Fibroblast of the aortic adventitia (primary cell): ENCODE data around the gene ATP6V0D1. TPM values are rescaled to one million over a fixed set of nuclear protein-coding genes. Genes with fewer than 3 reads are reported as not detected.

Source experiments
- DNase-seq: peaks from one replicate; pipeline ENCODE4 v3.0.0-alpha.2; 2010; ENCODE audit warnings: low read depth
- H3K4me3 ChIP-seq: 2 replicates; pipeline ENCODE4 v1.5.1; 2011; ENCODE audit warnings: low read depth, mild to moderate bottlenecking, control low read depth, low read length, moderate library complexity
- CTCF ChIP-seq: IDR thresholded peaks from 2 replicates; pipeline ENCODE4 v1.5.1; 2011; ENCODE audit warnings: mild to moderate bottlenecking, low read length, control low read depth, inconsistent platforms; ENCODE audit not compliant: insufficient read depth
- total RNA-seq: library from RNA; depleted of rRNA; stranded (reverse); fragments of >200 nt; gene quantifications from 2 replicates; pipeline ENCODE4 v1.2.3, GENCODE V29; 2012; ENCODE audit warnings: low replicate concordance

Gene ATP6V0D1
- total RNA-seq, 1 donor, result 114 TPM

DNA sequence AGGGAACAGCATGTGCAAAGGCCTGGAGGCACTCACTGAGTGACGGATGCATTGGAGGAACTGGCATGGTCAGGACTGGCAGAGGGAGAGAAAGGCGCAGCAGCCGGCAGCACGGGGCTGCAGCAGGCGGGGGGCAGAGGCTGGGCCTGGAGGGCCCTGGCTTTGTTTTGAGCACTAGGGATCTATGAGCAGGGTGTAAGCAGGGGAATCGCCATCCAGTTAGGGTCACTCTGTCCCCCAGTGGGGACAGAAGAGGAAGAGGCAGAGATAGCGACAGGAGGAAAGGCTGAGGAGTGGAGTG lies 35.9 kb downstream of the ATP6V0D1 start:
- H3K4me3 ChIP-seq, result no peak overlapping the region
- no peak for DNase-seq
- TF ChIP-seq CTCF, result no peak

DNA sequence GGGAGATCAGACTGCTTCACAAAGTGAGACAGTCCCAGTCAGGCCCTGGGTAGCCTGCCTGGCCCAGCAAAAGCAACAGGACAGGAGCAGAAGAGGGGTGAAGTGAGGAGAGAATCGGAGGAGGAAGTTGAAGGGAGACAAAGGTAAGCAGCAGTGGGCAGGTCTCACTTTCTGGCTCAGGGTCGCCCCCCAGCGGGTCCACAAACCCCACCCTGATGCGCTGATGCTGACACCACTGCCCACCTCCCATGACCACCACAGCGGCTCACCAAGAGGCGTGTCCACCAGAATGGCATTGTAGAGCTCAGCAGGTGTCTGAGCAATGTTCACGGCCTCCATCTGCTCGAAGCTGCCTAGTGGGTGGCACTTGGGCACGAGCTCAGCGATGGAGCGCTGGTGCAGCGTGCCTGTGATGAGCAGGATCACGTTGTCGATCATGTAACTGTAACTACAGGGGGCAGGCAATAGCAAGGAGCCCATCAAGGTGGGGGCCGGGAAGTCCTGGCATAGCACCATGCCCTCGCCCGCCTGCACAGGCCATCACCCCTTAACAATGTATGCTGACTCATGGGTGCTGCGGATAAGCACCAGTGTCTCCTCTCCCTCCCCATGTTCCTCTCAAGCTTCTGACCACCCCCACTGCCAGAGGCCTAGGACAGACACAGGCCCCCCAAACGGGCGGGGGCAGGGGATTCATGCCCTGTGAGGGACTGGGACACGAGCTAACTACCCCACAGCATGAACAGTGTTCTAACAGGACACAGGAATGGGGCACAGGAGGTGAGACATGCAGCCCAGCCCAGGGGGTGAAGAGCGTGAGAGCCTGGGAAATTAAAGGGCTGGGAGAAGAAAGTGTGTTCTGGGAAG lies 36.5 kb downstream of the ATP6V0D1 start:
- no peak for DNase-seq
- TF ChIP-seq CTCF, result no peak
- H3K4me3 ChIP-seq, result no peak overlapping the region

DNA sequence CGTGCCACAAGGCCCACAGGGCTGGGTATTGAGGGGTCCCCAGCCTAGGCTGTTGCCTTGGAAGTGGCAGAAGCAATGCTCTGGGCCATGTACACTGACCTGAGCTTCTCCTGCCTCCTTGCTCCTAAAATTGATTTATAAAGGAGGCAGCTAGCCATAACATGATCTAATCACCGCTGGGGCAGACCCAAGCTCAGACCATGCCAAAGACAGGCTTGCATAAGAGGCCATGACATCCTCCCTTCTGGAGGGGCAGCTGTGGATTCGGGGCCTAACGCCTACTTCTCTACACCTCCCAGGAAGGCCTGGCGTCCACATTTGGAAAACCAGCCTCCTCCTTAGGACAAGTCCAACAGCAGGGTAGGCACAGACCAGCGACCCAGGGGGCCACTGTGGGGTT lies 37.7 kb downstream of the ATP6V0D1 start:
- H3K4me3 ChIP-seq, result no peak overlapping the region
- DNase-seq, result peak; percentile 72
- no peak for TF ChIP-seq CTCF

DNA sequence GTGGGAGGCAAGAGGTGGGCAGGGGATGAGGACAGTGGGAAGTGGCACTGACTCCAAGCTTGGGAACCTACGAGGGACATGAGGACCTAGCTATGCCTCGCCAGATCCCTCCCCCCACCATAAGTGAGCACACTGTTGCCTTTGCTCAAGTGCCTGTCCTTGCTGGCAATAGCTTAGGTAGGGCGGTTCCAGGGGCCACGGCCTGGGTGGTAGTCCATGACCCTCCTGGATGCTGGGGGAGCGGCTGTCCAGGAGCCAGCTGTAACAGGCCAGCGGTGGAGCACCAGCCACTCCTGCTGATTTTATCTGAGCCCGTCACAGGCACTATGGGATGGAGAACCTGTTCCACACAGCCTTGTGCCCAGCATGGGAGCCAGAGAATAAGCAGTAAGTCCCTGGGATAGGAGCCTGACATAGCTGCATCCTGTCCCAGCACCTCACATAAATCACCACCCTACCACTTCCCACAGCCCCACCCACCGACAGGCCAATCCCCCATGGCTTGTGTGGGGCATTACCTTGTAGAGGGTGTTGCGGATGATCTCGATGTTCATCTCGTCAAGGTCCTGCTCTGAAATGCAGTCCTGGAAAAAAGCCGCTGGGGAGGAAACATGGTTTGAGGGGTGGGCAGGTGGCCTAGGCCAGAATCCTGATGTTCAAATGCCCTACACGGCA lies 38.2 kb downstream of the ATP6V0D1 start:
- DNase-seq, result no peak
- no peak overlapping the region for H3K4me3 ChIP-seq
- no peak for TF ChIP-seq CTCF

- no peak for TF ChIP-seq CTCF
- no peak for DNase-seq
- no peak overlapping the region for H3K4me3 ChIP-seq
These were observed 39.0 kb downstream of the ATP6V0D1 start for GRCh38 chr16:67441907-67442306.

- DNase-seq, result no peak
- no peak overlapping the region for H3K4me3 ChIP-seq
- no peak for TF ChIP-seq CTCF
These were observed 39.6 kb downstream of the ATP6V0D1 start for GRCh38 chr16:67441271-67441753.
